Inflammatory macrophage treated with lipopolysaccharide for 1 hour (primary cell): ENCODE results near the gene LRRC2.
"Not testable (repeated sequence)": the region's sequence is repeated elsewhere in the genome, so short reads cannot be mapped to it uniquely, and the experiment has no call there.

Experiments
- DNase-seq, 2 donors: peaks; one replicate each; pipeline ENCODE4 v3.0.0-alpha.2; 2020 to 2022

Gene LRRC2

GRCh38 chr3:46494491-46494890 is 71.6 kb downstream of the LRRC2 start:
- not testable (repeated sequence) for DNase-seq

DNA sequence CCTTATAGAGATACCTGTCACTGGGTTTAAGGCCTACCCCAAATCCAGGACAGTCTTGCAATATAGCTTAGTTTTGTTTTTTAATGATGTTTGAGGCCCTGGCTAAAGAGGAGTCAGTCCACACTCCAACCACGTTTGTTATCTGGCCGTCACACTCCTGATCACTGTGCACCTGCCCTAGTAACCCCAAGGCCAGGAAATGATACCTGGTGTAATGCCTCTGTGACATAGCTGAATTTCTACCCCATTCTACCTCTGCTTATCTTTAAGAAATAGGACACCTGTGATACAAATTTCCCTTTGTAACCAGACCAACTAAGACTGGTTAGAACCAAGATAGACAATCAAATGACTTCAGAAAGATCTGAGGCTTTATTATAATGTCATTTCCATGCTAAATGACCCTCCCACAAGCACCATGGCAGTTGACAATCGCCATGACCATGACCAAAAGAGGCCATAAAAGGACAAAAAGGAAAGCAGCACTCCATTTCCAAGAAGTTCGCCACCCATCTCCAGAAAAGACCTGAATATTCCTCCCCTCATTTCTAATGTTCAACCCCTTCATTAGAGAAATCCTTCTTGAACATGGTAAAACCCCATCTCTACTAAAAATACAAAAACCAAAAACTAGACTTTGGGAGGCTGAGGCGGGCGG is 73.1 kb downstream of the LRRC2 start:
- no peak for DNase-seq

DNA sequence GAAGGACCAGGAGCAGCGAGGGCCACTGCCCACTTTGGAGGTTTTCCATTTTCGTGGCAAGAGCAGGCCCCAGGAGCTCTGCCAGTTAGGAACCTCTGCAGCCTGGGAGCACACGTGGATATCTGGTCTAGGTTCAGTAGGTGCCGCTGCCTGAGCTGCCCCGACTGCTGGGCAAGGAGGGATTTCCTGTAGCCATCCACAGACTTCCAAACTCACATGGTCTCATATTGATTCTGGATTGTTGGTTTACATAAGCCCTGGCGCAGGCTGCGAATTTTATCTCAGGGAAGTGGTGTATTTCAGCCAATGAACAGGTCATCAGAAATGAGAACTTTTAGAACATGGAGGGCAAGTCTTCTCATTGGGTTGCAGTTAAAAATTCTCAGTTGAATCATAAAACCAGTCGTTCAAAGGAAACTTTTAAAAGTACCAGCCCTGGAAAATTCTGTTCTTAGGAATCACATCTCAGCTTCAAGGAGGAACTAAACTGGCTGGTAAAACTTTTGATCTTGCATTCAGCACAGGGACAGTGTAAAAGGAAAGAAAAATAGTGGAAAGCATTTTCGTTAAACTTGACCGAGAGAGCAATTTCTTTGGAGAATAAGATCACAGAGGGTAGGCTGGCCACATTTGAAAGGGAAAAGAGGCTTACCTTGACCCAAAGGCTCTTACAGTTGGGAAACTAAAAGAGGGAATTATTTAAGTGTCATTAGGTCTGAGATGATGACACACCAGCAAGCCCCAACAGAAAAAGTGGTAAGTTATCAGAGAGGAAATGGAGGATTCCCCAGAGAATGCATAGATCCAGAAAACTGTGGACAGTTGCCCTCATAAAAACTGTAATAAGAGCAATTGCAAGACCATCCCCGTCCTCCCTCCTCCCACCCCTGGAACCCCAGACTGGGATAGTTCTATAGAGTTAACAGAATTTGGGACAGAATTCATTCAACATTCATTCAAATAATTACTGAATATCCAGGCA is 74.7 kb downstream of the LRRC2 start:
- no peak for DNase-seq

DNA sequence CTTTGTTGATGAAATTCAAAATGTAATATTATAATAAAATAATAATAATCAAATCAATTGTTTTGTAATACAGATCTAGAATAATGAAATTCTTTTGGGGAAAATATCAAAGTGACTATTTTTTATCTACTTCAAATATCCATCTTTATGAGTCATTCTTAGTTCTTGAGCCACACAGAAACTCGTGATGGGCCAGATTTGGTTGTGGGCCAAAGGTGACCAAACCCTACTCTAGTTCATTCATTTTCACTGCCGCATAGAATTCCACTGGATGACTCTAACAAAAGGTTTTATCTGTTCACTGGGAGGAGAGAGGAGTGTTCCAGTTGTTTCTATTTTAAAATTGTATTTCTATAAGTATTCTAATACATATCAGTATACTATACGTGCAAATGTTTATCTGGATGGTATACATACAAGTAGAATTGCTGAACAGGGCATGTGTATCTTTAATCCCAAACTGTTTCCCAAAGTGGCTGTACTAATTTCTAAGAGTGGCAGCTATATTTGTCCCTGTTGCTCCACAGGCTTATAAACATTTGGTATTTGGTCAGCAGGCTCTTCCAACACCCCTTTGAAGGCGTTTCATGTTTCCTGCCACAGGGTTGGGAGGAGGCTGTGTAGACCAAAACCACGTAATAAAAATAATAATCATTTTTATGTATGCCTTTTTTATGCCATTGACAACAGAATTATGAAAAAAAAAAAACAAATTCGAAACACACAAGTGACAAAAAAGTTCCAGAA is 75.6 kb downstream of the LRRC2 start:
- no peak for DNase-seq

- no peak for DNase-seq
These were observed 76.2 kb downstream of the LRRC2 start for GRCh38 chr3:46489875-46490274.

DNA sequence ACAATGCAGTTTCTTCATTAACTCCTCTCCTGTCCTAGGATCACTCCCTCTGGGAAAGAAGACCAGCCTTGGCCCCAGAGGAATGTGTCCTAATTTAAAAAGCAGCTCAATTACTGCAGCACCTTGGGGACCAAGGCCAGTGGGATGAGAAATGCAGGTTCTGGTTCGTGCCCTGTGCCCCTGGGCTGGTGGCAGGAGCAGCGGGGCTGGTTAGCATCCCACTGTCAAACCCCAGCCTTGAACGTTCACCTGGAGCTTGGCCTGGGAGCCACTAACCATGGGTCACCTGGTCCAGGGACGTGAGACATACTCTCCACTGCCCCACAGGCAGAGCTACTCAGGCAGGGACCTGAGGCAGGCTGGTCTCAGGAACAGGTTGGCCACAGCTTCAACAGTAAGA is 76.7 kb downstream of the LRRC2 start:
- DNase-seq, result no peak

- peak; percentile 74 to 93 for DNase-seq
These were observed 77.3 kb downstream of the LRRC2 start for GRCh38 chr3:46488735-46489361.

DNA sequence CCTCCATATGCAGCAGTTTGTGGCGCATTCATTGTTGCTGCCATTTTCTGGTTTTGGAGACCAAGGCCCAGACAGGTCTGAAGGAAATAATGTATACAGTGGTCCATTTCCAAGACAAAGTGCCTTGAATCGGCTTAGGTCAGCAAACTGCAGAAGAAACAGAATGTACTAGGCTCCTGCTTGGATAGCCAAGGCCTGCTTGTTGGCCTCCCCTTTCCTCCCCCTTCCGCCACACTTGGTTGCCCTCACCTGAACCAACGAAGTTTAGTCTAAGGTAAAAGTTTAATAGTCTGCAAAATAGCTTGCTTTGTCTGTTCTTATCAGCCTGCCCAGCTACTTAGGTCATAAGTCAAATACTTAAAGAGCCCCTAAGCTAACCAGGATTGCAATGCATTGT is 80.3 kb downstream of the LRRC2 start:
- DNase-seq, result no peak

DNA sequence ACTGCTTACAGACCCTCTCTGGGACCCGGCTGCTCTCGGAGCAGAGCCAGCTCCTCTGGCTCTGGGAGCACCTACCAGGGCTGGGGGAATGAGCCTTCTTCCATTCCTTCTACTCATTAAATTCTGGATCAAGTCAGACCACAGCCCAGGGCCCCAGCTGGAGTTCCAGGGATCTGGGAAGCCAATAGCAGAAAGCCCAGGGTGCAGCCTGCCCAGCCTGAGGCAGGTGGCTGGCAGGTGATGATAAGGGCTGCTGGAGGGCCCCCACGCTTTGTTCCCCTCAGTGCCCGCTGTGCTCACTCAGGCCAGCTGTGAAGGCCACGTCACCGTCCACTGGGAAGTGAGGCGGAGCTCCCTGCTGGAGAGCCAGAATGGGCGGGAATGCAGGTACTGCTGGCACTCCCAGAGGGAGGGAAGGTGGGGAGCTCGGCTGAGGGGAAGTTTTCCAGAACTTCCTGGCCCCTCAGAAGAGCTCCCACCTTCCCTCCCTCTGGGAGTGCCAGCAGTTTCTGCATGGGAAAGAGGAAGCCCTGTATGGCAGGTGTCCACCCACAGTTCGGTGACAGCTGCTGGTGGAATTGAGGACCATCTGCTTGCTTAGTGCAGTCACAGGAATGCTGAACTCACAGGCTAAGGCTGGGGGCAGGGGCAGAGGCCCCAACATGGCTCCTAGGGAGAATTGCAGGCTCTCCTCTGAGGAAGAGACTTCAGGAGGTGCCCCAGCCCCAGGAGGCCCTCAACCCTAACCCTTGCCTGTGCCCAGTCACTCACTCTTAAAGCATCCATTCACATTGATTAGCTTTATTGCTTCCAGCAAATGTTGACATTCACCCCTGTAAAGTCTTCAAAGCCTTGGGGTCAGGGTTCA is 81.0 kb downstream of the LRRC2 start:
- DNase-seq, result no peak

- no peak for DNase-seq
These were observed 81.7 kb downstream of the LRRC2 start for GRCh38 chr3:46484388-46484787.

DNA sequence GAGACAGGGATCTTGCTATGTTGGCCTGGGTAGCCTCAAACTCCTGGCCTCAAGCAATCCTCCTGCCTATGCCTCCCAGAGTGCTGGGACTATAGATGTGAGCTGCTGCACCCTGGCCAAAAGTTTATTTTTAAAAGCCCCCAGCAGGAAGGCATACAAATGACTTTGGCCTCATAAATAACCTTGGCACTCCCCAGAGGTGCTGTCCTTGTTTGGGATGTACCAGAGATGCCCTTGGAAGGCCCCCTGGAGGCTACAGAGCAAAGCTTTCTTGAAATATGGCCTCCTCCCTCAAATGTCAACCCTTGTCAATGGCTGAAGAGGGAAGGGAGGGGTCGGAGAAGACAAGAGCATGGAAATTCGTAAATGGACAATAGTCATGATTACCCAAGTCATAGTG is 82.3 kb downstream of the LRRC2 start:
- no peak for DNase-seq

DNA sequence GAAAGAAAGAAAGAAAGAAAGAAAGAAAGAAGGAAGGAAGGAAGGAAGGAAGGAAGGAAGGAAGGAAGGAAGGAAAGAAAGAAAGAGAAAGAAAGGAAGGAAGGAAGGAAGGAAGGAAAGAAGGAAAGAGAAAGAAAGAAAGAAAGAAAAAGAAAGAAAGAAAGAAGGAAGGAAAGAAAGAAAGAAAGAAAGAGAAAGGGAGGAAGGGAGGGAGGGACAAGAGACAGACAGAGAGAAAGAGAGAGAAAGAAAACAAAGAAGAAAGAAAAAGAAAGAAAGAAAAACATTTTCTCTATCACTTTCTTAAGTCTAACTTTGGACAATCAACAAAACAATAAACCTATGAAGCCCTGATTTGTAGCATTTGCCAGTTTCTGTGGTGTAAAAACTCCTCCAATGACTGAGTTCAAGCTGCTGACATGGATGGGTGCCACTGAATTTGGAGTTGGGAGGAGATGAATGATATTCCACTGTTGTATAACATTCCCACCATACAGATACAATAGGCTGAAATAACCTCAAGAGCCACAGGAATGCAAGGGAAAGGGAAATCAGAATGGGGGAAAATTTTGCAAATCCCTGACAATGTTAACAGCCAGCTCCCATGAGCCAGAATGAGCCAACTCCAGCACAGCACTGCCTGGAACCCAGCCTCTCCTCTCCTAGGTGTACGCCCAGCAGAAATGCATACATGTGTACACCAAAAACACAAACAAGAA is 83.3 kb downstream of the LRRC2 start:
- no peak for DNase-seq

GRCh38 chr3:46481636-46482035 is 84.5 kb downstream of the LRRC2 start:
- DNase-seq, result no peak

DNA sequence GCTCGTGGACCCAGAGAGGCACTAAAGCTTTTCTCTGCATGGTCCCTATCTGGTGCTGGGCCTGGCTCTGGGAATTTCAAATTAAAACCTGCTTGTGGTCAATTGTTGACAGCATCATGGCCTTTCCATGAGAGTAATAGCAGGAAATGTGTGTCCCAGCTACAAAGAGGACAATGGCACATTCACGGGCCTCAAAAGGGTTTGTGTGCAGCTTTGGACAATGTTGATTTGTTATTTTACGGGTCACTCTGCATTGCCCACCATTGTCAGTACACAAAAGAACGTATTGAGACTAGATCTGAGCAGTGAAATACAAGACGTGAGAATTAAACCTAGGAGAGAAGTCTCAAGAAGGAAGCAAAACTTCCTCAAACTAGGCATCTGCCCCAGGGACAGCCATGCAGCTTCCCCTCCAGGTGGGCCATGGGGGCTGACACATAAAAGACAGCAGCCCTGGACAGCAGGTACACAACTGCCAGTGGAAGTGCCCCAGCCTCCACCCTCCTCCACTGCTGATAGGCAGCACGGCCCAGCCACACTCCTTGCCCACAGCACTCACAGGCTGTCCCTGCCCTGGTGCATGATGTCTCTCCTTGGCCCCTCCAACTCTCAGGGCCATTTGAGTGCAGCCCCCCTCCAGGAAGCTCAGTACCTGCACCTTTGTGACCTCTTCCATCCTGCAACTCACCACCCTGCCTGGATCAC is 85.5 kb downstream of the LRRC2 start:
- no peak for DNase-seq

DNA sequence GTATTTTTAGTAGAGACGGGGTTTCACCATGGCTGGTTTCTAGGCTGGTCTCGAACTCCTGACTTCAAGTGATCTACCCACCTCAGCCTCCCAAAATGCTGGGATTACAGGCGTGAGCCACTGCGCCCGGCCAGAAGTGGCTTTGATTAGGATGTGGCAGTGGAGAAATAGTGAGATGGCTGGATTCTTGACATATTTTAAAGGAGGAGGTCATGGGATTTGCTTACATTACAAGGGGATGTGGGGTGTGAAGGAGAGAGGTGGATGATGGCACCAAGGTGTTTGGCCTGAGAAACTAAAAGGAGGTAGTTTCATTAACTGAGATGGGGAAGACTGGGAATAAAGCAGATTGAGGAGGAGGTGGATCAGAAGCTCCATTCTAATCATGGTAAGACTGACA is 86.4 kb downstream of the LRRC2 start:
- no peak for DNase-seq

GRCh38 chr3:46479021-46479420 is 87.1 kb downstream of the LRRC2 start:
- DNase-seq, result no peak

DNA sequence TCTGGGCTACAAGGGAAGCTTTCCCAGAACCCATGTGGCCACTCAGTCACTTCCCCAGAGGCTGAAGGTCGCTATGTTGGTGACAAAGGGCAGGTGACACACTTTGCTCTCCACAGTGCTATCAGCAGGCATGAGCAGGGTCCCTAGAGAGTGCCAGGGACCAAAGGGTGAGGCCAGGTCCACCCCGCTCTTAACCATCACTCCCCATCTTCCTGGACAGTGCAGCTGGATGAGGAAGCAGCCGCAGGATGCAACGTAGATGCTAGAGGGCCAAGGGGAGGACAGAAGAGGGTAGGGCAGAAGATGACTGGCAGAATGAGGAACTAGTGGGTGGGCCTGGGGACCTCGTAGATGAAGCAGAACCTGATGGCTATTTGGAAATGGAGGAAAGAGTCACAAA is 87.8 kb downstream of the LRRC2 start:
- no peak for DNase-seq

DNA sequence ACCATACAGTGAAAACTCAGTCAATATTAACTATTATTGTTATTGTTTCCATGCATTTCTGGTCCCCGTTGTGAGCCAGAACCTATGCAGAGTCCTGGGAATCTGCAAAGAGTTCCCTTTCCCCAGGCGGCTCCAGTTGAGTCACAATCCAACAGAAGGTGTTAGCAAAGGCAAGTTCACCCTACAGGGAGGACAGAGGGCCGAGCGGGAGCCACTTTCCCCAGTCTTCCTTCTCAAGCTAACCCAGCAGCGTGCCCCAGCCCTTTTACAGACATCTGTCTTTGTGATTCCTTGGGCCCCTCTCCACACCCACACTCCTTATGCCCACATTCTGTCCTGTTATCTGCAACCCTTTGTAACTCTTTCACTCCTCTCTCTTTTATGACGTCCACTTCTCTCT is 88.3 kb downstream of the LRRC2 start:
- no peak for DNase-seq

- no peak for DNase-seq
These were observed 89.0 kb downstream of the LRRC2 start for GRCh38 chr3:46477145-46477544.

DNA sequence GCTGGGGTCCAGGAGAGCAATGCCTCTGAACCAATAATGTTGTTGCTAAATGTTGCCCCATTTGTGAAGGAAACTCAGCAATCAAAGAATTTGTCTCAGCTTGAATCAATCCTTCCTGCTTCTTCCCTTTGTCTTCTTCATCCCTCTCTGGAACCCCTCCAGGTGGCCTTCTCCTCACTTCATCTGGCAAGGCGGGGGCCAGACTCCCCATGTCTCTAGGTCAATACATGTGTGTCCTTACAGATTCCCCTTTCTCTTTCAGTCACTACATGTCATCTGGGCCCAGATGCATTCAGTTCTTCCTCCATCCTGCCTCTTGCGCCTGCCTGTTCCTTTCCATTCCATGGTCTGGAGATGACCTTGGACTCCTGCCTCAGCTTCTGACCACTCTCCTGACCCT is 93.4 kb downstream of the LRRC2 start:
- DNase-seq, result no peak
